Measurements from ENCODE around the gene PFKP. TPM values are rescaled to one million over a fixed set of nuclear protein-coding genes. Genes with fewer than 3 reads are reported as not detected.

The PFKP gene
- total RNA-seq, 2 donors from 2014 or later: 58.0 to 82.3 TPM

DNA sequence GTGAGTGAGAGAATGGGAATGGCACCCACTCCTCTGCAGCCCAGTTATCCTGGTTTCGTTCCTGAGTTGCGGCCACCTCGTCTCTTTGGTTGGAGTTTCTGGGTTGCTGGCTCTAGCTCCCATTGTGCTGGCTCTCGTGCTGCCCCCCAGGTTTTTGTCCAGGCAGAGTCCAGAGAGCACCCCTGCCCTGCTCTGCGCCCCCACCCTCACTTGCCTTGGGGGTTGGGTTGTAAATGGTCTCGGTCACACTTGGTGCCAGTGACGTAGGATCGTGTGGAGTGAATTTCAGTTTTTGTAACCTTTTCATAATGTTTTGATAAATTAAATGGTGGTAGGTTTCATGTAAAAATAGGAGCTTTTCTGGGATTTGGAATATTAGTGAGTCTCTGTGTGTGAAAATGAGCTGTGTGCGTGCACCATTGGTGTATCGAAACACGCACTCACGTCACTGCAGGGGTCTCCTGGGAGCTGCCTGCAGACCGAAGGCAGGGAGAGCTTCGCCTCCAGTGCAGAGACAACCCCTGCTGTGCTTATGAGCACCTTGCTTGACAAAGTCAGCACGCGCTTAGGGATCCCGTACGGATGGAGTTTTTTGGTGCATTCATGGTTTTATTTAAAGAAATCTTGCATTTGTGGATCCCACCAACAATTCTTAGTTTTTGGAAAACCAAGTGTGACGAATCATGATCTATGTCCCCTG, 32.9 kb downstream of the PFKP start:
- H3K36me3 ChIP-seq (ENCODE audit: control insufficient read depth, insufficient read depth, low read length): peaks cover 13% of the 10 kb centered on the region
- peaks cover 9% of the 10 kb centered on the region for H3K4me1 ChIP-seq (ENCODE audit: control insufficient read depth, insufficient read depth, low read length)
- H3K27ac Mint-ChIP-seq: peak overlapping the region; percentile 30

DNA sequence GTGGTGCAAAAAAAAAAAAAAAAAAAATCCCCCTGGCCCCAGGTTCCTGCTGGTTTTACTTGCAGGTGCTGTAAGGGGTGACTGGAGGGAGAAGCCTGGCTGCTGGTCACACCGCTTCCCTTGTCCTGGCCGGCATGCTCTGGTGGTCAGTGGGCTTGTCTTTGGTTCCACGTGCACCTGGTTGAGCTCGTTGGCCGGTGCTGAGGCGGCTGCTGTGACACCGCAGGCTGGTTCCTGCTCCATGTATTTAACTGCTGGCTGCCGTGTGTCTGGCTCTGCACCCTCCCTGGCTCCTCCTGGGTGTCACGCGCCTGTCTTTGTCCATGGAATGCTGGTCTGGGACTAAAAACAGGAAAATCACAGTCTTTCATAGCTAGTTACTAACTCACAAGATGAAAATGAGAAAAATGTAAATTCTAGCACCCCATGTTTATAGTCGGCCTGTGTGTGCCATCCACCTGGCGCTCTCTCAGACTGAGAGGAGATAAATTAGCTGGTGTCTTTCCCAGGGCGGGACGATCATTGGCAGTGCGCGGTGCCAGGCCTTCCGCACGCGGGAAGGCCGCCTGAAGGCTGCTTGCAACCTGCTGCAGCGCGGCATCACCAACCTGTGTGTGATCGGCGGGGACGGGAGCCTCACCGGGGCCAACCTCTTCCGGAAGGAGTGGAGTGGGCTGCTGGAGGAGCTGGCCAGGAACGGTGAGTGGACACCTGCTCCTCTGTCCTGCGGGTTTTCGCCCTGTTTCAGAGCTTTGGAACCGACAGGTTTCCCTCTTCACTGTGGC, 33.7 kb downstream of the PFKP start:
- peaks cover under 1% of the 10 kb centered on the region for H3K4me1 ChIP-seq (ENCODE audit: control insufficient read depth, insufficient read depth, low read length)
- 95 to 96% methylated on average over 22 to 31 of the region's 31 CpGs for WGBS, 2 experiments (ENCODE audit: insufficient coverage in 1 of 2, insufficient read length in 1 of 2)
- H3K4me1 Mint-ChIP-seq: peaks cover 10% of the 10 kb centered on the region
- no peak overlapping the region for H3K27ac ChIP-seq (ENCODE audit: low read depth, low read length)
- no peaks in the 10 kb centered on the region for H3K27me3 ChIP-seq (ENCODE audit: control insufficient read depth, insufficient read depth, low read length, poor library complexity, severe bottlenecking)
- H3K9me3 ChIP-seq (ENCODE audit: control insufficient read depth, low read length): no peaks in the 10 kb centered on the region
- H3K4me3 ChIP-seq (ENCODE audit: low read length): no peak overlapping the region
- peaks cover 53% of the 10 kb centered on the region for H3K36me3 Mint-ChIP-seq (ENCODE audit: low read depth)
- DNase-seq: no peak
- peaks cover 13% of the 10 kb centered on the region for H3K36me3 ChIP-seq (ENCODE audit: control insufficient read depth, insufficient read depth, low read length)
- H3K4me3 Mint-ChIP-seq: no peak overlapping the region
- H3K9ac ChIP-seq (ENCODE audit: extremely low read depth, low read length, poor library complexity, severe bottlenecking): no peak overlapping the region
- H3K27ac Mint-ChIP-seq: no peak overlapping the region
- TF ChIP-seq CTCF (conservative IDR thresholded peaks at IDR 0.05): no peak
- no peaks in the 10 kb centered on the region for H3K9me3 Mint-ChIP-seq
- no peaks in the 10 kb centered on the region for H3K27me3 Mint-ChIP-seq (ENCODE audit: insufficient read depth)

More for the DNA sequence above, 32.9 kb downstream of the PFKP start:
- no peak overlapping the region for H3K27ac ChIP-seq (ENCODE audit: low read depth, low read length)
- Mint-ChIP-seq H3K4me3 (no peak overlapping the region), H3K4me1 (peaks cover 18% of the 10 kb centered on the region), H3K36me3 (ENCODE audit: low read depth) (peaks cover 45% of the 10 kb centered on the region), H3K9me3 (no peaks in the 10 kb centered on the region), H3K27me3 (ENCODE audit: insufficient read depth) (no peaks in the 10 kb centered on the region)
- H3K9ac ChIP-seq (ENCODE audit: extremely low read depth, low read length, poor library complexity, severe bottlenecking): no peak overlapping the region
- no peaks in the 10 kb centered on the region for H3K27me3 ChIP-seq (ENCODE audit: control insufficient read depth, insufficient read depth, low read length, poor library complexity, severe bottlenecking)
- H3K9me3 ChIP-seq (ENCODE audit: control insufficient read depth, low read length): no peaks in the 10 kb centered on the region
- WGBS, 2 experiments (ENCODE audit: insufficient coverage in 1 of 2, insufficient read length in 1 of 2): 95 to 97% methylated on average over 13 to 19 of the region's 19 CpGs
- no peak overlapping the region for H3K4me3 ChIP-seq (ENCODE audit: low read length)
- no peak for TF ChIP-seq CTCF (conservative IDR thresholded peaks at IDR 0.05)
- no peak for DNase-seq

- Histone ChIP-seq H3K9me3 (ENCODE audit: control insufficient read depth, low read length) (no peaks in the 10 kb centered on the region), H3K4me3 (ENCODE audit: low read length) (no peak overlapping the region), H3K36me3 (ENCODE audit: control insufficient read depth, insufficient read depth, low read length) (peaks cover 13% of the 10 kb centered on the region), H3K27me3 (ENCODE audit: control insufficient read depth, insufficient read depth, low read length, poor library complexity, severe bottlenecking) (no peaks in the 10 kb centered on the region), H3K4me1 (ENCODE audit: control insufficient read depth, insufficient read depth, low read length) (no peaks in the 10 kb centered on the region), H3K27ac (ENCODE audit: low read depth, low read length) (no peak overlapping the region), H3K9ac (ENCODE audit: extremely low read depth, low read length, poor library complexity, severe bottlenecking) (no peak overlapping the region)
- Mint-ChIP-seq H3K27me3 (ENCODE audit: insufficient read depth) (no peaks in the 10 kb centered on the region), H3K27ac (peak overlapping the region; percentile 88), H3K4me3 (no peak overlapping the region), H3K9me3 (no peaks in the 10 kb centered on the region), H3K36me3 (ENCODE audit: low read depth) (peaks cover 59% of the 10 kb centered on the region), H3K4me1 (peaks cover 3% of the 10 kb centered on the region)
- 88 to 97% methylated on average over 13 to 19 of the region's 19 CpGs for WGBS, 2 experiments (ENCODE audit: insufficient coverage in 1 of 2, insufficient read length in 1 of 2)
- no peak for DNase-seq
- TF ChIP-seq CTCF (conservative IDR thresholded peaks at IDR 0.05): no peak
Observed at GRCh38 chr10:3102720-3103427, 35.5 kb downstream of the PFKP start.
